Measurements from ENCODE around the gene SLC2A1. TPM values are rescaled to one million over a fixed set of nuclear protein-coding genes. Genes with fewer than 3 reads are reported as not detected.
A peak's percentile ranks its signal among the peaks of the same experiment; 100 is the strongest.

The SLC2A1 gene
- total and polyA plus RNA-seq, 9 of the 15 experiments (the other 6 are each of a cell fraction or from before 2014, with no cell fraction given): 12.6 to 153 (median 48.0) TPM

DNA sequence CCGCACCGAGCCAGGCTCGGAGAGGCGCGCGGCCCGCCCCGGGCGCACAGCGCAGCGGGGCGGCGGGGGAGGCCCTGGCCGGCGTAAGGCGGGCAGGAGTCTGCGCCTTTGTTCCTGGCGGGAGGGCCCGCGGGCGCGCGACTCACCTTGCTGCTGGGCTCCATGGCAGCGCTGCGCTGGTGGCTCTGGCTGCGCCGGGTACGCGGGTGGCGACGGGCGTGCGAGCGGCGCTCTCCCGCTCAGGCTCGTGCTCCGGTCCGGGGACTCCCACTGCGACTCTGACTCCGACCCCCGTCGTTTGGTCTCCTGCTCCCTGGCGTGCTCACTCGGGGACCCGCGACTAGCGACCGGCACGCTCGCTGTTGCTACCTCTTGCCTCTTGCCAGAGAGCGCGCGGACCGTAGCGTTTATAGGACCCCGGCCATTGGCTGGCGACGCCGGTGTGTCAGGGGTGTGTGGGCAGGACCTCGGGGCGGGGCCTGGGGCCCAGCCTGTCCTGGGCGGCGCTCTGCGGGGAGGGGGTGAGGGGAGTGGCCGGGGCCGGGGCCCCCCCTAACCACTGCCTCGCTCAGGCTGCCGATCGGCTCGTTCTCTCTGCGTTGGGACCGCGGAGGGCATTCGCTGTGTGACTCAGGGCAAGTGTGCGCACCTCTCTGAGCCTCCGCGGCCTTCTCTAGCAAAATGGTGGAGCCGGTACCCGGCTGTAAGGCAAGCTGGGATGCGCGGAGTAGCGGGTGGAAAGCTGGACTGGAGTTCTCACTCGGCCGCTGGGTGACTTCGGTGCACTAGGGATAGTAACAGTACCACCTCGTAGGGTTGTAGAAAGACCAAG is at the start of gene SLC2A1 (continued):
- TF ChIP-seq MEF2D (tag; conservative IDR thresholded peaks at IDR 0.05; ENCODE audit: low read depth) (no peak), MCM3 (IDR thresholded peaks at IDR 0.05) (no peak), CREB1 (IDR thresholded peaks at IDR 0.05) (no peak), CREB1 (CRISPR knock-in tag; IDR thresholded peaks at IDR 0.05) (peak; percentile 81), TBP (optimal IDR thresholded peaks at IDR 0.05; ENCODE audit: low read depth, low read length) (peak; percentile 96), ZBTB43 (CRISPR knock-in tag; IDR thresholded peaks at IDR 0.05) (no peak), MTA1 (IDR thresholded peaks at IDR 0.05; ENCODE audit: borderline replicate concordance) (peak; percentile 48; the same call in 1 of the 2 replicates), SOX6 (IDR thresholded peaks at IDR 0.05) (no peak), GABPA (tag; conservative IDR thresholded peaks at IDR 0.05; ENCODE audit: low read depth) (no peak; the same call in 1 of the 2 replicates), CCAR2 (IDR thresholded peaks at IDR 0.05; ENCODE audit: low read depth, low read length) (no peak), NUFIP1 (IDR thresholded peaks at IDR 0.05; ENCODE audit: partially characterized antibody) (peak; percentile 83), STAG1 (CRISPR knock-in tag; IDR thresholded peaks at IDR 0.05; ENCODE audit: borderline replicate concordance) (peak; percentile 39), RBM39 (optimal IDR thresholded peaks at IDR 0.05; ENCODE audit: low read depth, low read length) (no peak), SRSF3 (IDR thresholded peaks at IDR 0.05; ENCODE audit: insufficient read depth, low read length) (no peak), ZNF586 (CRISPR knock-in tag; conservative IDR thresholded peaks at IDR 0.05) (no peak), BCL6 (CRISPR knock-in tag; IDR thresholded peaks at IDR 0.05) (no peak; the same call in 1 of the 2 replicates), ZNF184 (CRISPR knock-in tag; IDR thresholded peaks at IDR 0.05) (no peak), CBX1 (IDR thresholded peaks at IDR 0.05; ENCODE audit: low read depth) (0 out of 2 replicates have a peak, but pooled peaks have one; percentile 32), SNIP1 (IDR thresholded peaks at IDR 0.05; ENCODE audit: low read depth) (no peak), CTCF (IDR thresholded peaks at IDR 0.05 in 2 of 3, conservative IDR thresholded peaks at IDR 0.05 in 1 of 3; ENCODE audit: insufficient read depth in 2 of 3, low read depth in 1 of 3, low read length in 3 of 3) (0 out of 6 replicates have a peak, but pooled peaks of 1 of the 3 experiments have one; percentile 10)
- TF ChIP-seq, protein P1, sequence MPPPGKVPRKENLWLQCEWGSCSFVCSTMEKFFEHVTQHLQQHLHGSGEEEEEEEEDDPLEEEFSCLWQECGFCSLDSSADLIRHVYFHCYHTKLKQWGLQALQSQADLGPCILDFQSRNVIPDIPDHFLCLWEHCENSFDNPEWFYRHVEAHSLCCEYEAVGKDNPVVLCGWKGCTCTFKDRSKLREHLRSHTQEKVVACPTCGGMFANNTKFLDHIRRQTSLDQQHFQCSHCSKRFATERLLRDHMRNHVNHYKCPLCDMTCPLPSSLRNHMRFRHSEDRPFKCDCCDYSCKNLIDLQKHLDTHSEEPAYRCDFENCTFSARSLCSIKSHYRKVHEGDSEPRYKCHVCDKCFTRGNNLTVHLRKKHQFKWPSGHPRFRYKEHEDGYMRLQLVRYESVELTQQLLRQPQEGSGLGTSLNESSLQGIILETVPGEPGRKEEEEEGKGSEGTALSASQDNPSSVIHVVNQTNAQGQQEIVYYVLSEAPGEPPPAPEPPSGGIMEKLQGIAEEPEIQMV (tag; conservative IDR thresholded peaks at IDR 0.05; ENCODE audit: low read depth): no peak
- TF ChIP-seq, protein P2, sequence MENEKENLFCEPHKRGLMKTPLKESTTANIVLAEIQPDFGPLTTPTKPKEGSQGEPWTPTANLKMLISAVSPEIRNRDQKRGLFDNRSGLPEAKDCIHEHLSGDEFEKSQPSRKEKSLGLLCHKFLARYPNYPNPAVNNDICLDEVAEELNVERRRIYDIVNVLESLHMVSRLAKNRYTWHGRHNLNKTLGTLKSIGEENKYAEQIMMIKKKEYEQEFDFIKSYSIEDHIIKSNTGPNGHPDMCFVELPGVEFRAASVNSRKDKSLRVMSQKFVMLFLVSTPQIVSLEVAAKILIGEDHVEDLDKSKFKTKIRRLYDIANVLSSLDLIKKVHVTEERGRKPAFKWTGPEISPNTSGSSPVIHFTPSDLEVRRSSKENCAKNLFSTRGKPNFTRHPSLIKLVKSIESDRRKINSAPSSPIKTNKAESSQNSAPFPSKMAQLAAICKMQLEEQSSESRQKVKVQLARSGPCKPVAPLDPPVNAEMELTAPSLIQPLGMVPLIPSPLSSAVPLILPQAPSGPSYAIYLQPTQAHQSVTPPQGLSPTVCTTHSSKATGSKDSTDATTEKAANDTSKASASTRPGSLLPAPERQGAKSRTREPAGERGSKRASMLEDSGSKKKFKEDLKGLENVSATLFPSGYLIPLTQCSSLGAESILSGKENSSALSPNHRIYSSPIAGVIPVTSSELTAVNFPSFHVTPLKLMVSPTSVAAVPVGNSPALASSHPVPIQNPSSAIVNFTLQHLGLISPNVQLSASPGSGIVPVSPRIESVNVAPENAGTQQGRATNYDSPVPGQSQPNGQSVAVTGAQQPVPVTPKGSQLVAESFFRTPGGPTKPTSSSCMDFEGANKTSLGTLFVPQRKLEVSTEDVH (IDR thresholded peaks at IDR 0.05; ENCODE audit: low read depth, partially characterized antibody): no peak
